ENCODE results near the gene SIAH3. TPM values are rescaled to one million over a fixed set of nuclear protein-coding genes. Genes with fewer than 3 reads are reported as not detected.
"Not testable (repeated sequence)": the region's sequence is repeated elsewhere in the genome, so short reads cannot be mapped to it uniquely, and the experiment has no call there.

Gene SIAH3
- total and polyA plus RNA-seq, 8 donors: 0.07 to 0.20 (median 0.11) TPM; not detected in 1

GRCh38 chr13:45876781-45877180 is 25.2 kb upstream of the SIAH3 start:
- H3K27me3 ChIP-seq: no peaks in the 10 kb centered on the region
- TF ChIP-seq CTCF (IDR thresholded peaks at IDR 0.05): no peak
- intact Hi-C loops (cut with DNase I): no loop called here
- no peak for DNase-seq
- H3K4me1 ChIP-seq: no peaks in the 10 kb centered on the region
- no peaks in the 10 kb centered on the region for H3K36me3 ChIP-seq
- H3K27ac ChIP-seq: no peak overlapping the region
- ATAC-seq: no peak
- no peak overlapping the region for H3K4me3 ChIP-seq
- no peaks in the 10 kb centered on the region for H3K9me3 ChIP-seq

- Histone ChIP-seq H3K36me3 (no peaks in the 10 kb centered on the region), H3K27ac (no peak overlapping the region), H3K9me3 (no peaks in the 10 kb centered on the region), H3K4me1 (no peaks in the 10 kb centered on the region), H3K4me3 (no peak overlapping the region), H3K27me3 (no peaks in the 10 kb centered on the region)
- intact Hi-C loops (cut with DNase I): no loop called here
- ATAC-seq: no peak
- no peak for DNase-seq
- TF ChIP-seq CTCF (IDR thresholded peaks at IDR 0.05): no peak
These were observed 24.4 kb upstream of the SIAH3 start for GRCh38 chr13:45875951-45876350.

- H3K4me3 ChIP-seq: no peak overlapping the region
- intact Hi-C loops (cut with DNase I): no loop called here
- DNase-seq (no peak), ATAC-seq (no peak)
- no peak for TF ChIP-seq CTCF (IDR thresholded peaks at IDR 0.05)
- H3K4me1 ChIP-seq: no peaks in the 10 kb centered on the region
- H3K27ac ChIP-seq: no peak overlapping the region
- H3K9me3 ChIP-seq: no peaks in the 10 kb centered on the region
- no peaks in the 10 kb centered on the region for H3K36me3 ChIP-seq
- H3K27me3 ChIP-seq: no peaks in the 10 kb centered on the region
These were observed 22.2 kb upstream of the SIAH3 start for GRCh38 chr13:45873491-45874325.

- no peaks in the 10 kb centered on the region for H3K4me1 ChIP-seq
- no peak for TF ChIP-seq CTCF (IDR thresholded peaks at IDR 0.05)
- no peak overlapping the region for H3K27ac ChIP-seq
- H3K27me3 ChIP-seq: no peaks in the 10 kb centered on the region
- DNase-seq (no peak), ATAC-seq (no peak)
- no peaks in the 10 kb centered on the region for H3K36me3 ChIP-seq
- no peaks in the 10 kb centered on the region for H3K9me3 ChIP-seq
- H3K4me3 ChIP-seq: no peak overlapping the region
- intact Hi-C loops (cut with DNase I): no loop called here
These were observed 21.0 kb upstream of the SIAH3 start for GRCh38 chr13:45872566-45872965.

- ATAC-seq; H3K27ac ChIP-seq; intact Hi-C loops (cut with DNase I); DNase-seq; H3K36me3 ChIP-seq; H3K27me3 ChIP-seq; H3K9me3 ChIP-seq; H3K4me1 ChIP-seq; H3K4me3 ChIP-seq: not testable (repeated sequence)
These were observed 19.6 kb upstream of the SIAH3 start for GRCh38 chr13:45871201-45871600.

GRCh38 chr13:45870232-45870631 is 18.7 kb upstream of the SIAH3 start:
- no peak overlapping the region for H3K27ac ChIP-seq
- H3K4me3 ChIP-seq: no peak overlapping the region
- intact Hi-C loops (cut with DNase I): no loop called here
- no peak for TF ChIP-seq CTCF (IDR thresholded peaks at IDR 0.05)
- no peaks in the 10 kb centered on the region for H3K4me1 ChIP-seq
- H3K9me3 ChIP-seq: no peaks in the 10 kb centered on the region
- H3K36me3 ChIP-seq: no peaks in the 10 kb centered on the region
- no peaks in the 10 kb centered on the region for H3K27me3 ChIP-seq
- DNase-seq (no peak), ATAC-seq (no peak)

Measured in left lung (tissue), 10 donors.